C4-2B (cell line): ENCODE measurements around the gene CASK.

Source experiments
- H3K27ac ChIP-seq: fragments of 450-650 bp; 2 replicates; pipeline ENCODE4 v1.5.1; 2017
- ZFX ChIP-seq: fragments of 450-650 bp; IDR thresholded peaks from 2 replicates; pipeline ENCODE4 v1.6.1; 2017
- TF ChIP-seq, protein P1 (sequence below): fragments of 450-650 bp; conservative IDR thresholded peaks from 2 replicates; pipeline ENCODE4 v1.5.1; 2017; ENCODE audit warnings: mild to moderate bottlenecking

The CASK gene

DNA sequence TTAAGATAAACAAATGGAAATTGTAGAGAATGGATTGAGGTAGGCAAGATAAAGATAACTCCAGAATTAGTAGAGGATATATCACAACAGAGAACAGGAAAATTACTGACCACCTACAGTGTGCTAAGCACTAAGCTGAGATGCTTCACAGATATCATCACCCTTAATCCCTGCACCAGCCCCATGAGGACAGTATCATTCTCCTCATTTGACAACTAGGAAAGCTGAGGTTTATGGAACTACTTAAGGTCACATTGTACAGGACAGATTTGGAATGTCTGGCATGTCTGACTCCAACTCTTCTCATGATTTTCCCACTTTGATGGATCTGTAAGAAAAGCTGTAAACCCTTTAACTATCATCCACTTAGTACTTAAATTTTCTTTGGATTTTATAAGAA, 95.5 kb downstream of the CASK start:
- H3K27ac ChIP-seq, result no peak overlapping the region
- TF ChIP-seq, protein P1, sequence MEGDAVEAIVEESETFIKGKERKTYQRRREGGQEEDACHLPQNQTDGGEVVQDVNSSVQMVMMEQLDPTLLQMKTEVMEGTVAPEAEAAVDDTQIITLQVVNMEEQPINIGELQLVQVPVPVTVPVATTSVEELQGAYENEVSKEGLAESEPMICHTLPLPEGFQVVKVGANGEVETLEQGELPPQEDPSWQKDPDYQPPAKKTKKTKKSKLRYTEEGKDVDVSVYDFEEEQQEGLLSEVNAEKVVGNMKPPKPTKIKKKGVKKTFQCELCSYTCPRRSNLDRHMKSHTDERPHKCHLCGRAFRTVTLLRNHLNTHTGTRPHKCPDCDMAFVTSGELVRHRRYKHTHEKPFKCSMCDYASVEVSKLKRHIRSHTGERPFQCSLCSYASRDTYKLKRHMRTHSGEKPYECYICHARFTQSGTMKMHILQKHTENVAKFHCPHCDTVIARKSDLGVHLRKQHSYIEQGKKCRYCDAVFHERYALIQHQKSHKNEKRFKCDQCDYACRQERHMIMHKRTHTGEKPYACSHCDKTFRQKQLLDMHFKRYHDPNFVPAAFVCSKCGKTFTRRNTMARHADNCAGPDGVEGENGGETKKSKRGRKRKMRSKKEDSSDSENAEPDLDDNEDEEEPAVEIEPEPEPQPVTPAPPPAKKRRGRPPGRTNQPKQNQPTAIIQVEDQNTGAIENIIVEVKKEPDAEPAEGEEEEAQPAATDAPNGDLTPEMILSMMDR, result no peak
- TF ChIP-seq ZFX, result no peak

DNA sequence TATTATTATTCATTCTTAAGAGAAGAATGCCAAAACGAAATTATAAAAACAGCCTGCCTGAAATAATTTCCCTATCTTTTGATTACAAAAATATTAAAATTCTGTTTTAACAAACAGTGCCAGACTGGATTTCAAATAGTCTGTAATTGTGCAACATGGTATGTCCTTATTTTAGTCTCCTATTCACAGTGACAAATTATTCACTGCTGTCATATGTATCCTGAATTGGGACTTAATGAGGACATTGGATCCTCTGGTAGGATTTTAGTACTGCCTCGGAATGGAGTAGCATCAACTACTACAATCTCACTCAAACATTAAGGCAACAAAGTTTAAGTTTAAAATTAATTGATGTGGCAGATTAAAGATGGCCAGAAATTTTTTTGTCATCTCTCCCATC, 97.6 kb downstream of the CASK start:
- H3K27ac ChIP-seq, result no peak overlapping the region
- no peak for TF ChIP-seq ZFX
- TF ChIP-seq, protein P1, result no peak

DNA sequence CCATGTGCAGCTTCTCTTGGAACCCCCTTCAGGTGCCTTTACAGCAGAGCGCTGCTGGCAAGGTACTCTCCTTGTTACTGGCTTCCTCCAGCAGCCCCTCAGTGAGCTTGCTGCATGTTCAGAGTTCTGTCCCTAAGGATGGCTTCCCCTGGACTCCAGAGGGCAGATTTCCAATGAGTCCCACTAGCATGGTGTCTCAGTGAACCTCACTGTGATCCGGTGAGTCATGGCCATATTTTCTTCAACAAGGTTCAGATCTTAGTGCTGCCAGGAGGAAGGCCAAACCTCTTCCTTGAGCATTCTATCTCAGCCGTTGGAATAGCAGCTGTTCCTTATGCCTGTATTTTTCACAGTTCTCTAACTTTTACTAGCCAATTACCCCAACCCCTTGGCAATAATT, 98.8 kb downstream of the CASK start:
- no peak overlapping the region for H3K27ac ChIP-seq
- TF ChIP-seq, protein P1, result no peak
- TF ChIP-seq ZFX, result no peak

DNA sequence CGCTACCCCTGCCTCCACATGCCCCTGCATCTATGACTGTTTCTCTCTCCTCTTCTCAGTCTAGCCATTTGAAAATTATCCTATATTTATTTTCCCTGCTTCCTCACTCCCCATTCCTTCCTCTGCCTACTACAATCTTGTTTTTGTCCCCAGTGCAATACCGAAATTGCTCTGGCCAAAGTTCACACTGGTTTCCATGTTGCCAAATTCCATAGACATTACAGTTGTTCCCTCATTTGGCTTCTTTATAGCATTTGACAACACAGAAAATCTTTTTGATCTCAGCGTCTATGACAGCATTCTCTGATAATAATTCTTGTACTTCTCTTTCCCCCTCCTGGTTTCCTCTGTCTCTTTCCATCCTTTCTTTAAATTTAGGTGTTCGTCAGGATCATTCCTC, 100.0 kb downstream of the CASK start:
- no peak overlapping the region for H3K27ac ChIP-seq
- TF ChIP-seq, protein P1, result no peak

DNA sequence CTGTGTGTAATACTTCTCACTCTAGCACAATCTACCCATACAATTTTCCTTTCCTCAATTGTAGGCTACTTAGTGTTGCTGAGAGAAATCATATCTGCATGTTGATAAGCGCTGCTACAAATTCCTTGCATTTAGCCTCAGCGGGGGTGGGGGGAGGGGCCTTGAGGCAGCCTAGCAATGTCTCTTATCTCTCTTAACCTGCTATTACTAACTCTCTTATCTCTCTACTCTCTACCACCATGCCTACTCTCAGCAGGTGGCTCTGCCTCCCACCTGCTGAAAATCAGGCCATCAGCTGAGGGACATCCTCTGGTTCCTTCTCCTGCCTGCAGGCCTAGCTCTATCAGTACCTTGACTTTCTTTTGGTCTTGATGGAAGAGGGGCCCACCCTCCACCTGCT, 100.5 kb downstream of the CASK start:
- TF ChIP-seq, protein P1, result no peak
- TF ChIP-seq ZFX, result no peak
- H3K27ac ChIP-seq, result no peak overlapping the region

DNA sequence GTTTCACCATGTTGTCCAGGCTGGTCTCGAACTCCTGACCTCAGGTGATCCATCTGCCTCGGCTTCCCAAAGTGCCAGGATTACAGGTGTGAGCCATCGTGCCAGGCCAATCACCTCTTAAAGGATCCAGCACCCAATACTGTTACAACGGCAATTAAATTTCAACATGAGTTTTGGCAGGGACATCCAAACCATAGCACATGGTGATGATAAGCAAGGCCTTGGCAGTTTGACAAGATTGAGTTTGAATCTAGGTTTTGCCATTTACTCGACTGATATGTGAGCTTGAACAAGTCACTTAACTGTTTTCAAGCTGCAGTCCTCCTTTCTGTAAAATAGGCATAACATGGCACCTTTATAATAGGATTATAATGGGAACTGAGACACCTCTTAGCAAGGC, 115.3 kb downstream of the CASK start:
- TF ChIP-seq ZFX, result no peak
- TF ChIP-seq, protein P1, result no peak

DNA sequence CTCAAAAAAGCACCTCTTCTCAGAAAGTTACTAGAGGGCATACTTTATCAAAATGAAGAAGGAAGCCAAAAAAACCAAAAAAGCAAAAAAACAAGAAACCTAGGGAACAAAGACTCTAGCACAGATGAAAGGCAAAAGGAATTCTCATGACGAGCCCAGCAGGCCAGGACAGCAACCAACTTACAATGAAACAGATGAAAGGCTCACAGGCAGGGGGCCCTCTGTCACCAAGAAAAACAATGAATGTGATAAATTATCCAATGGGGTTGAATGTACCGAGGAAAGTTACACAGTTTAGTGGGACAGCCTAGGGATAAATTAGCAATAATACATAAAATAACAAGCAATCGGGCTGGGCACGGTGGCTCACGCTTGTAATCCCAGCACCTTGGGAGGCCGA, 120.4 kb downstream of the CASK start:
- TF ChIP-seq, protein P1, result no peak
- no peak for TF ChIP-seq ZFX
- no peak overlapping the region for H3K27ac ChIP-seq

More for the DNA sequence above, 115.3 kb downstream of the CASK start:
- H3K27ac ChIP-seq, result no peak overlapping the region
